Hematopoietic multipotent progenitor cell treated with erythropoietin and hydrocortisone succinate and interleukin-3 and kit ligand, for 17 days (in vitro differentiated cells): ENCODE measurements around the gene FTO.

ENCODE experiments used
- DNase-seq: peaks from one replicate; pipeline ENCODE4 v3.0.0-alpha.2; 2015; ENCODE audit warnings: low spot score

Gene FTO

DNA sequence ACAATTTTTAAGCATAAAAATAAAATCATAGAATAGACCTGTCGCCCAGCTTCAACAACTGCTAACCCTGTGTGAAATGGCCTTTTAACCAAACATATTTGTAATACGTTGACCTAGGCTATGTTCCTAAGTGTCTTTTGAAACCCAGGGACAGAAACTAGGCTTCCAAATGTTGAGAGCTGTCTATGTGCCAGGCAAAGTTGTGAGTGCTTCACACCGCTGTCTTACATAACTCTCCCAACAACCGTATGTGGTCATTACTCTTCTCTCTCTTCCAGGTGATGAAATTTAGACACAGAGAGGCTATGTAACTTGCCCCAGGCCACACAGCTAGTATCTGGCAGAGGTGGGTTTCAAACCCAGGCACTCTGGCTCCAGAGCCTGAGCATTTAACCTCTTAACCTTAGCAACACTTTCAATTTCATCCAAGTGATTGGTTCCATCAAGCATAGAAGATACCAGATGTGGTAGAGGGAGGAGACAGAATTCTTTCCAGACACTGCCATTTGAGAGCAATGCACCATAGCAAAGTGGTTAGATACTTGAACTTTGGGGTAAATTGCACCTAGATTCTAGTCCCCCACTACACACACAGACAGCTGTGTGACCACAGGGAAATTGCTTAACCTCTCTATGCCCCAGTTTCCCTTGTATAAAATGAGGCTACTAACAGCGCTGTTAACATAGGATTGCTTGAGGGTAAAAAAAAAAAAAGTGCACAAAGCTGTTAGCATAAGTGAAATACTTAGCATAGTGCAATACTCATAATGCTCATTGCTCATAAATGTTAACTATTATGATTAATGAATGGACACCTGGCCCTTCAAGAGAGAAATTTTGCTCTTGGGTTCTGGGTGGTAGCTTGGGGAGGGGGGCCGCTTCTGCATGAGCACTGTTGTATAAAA lies 422.0 kb downstream of the FTO start:
- no peak for DNase-seq

DNA sequence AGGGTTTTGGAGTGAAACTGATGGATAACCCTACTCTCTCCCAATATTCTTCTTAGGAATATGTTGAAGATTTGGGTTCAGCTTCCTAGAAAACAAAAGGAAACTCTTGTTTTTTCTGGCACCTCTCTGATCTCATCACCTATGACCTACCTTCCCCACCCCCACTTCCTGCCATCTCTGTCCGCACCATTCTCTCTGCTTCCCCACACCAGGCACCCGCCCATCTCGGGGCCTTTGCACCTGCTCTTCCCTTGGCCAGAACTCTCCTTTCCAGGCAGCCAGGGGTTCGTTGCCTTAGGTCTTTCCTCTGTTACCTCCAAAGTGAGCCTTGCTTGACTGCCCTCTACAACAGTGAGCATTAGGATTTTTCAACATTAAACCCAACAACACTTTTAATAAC lies 423.0 kb downstream of the FTO start:
- DNase-seq: no peak

DNA sequence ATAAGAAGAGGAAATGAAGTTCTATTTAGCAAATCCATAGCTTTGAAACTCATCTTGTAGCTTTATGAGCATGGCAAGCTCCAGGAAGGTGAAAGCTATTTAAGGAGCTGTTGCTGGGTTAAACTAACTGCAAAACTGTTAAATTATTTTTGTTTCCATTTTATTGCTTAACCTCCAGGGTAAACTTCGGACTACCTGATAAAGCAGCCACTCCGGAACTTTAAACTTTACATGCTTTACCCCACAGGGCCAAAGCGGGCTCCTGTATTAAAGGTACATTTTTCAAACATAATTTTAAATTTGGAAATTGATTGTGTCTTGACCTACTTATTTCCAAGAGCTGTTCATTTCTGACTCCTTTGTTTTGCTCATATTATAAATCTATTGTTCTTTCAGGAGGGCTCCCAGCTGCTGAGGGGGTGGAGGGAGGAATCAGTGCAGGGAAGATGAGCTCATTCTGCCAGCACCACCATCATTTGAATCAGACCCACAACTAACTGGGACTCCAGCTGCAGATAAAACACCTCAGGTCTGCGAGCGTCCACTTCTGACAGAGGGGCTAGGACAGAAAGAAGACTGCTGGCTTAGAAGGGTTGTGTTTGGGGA lies 424.8 kb downstream of the FTO start:
- no peak for DNase-seq

DNA sequence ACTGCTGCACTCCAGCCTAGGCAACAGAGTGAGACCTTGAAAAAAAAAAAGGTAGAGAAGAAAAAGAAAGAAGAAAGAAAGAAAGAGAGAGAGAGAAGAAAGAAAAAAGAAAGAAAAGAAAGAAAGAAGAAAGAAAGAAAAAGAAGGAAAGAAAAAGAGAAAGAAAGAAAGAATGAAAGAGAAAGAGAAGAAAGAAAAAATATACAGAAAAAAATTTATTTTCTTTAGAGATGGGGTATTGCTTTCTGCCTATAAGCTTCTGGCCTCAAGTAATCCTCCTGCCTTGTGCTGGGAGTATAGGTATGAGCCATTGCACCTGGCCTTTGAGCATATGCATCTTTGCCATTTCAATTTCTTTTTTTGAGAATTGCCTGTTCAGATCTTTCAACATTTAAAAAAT lies 425.9 kb downstream of the FTO start:
- no peak for DNase-seq

DNA sequence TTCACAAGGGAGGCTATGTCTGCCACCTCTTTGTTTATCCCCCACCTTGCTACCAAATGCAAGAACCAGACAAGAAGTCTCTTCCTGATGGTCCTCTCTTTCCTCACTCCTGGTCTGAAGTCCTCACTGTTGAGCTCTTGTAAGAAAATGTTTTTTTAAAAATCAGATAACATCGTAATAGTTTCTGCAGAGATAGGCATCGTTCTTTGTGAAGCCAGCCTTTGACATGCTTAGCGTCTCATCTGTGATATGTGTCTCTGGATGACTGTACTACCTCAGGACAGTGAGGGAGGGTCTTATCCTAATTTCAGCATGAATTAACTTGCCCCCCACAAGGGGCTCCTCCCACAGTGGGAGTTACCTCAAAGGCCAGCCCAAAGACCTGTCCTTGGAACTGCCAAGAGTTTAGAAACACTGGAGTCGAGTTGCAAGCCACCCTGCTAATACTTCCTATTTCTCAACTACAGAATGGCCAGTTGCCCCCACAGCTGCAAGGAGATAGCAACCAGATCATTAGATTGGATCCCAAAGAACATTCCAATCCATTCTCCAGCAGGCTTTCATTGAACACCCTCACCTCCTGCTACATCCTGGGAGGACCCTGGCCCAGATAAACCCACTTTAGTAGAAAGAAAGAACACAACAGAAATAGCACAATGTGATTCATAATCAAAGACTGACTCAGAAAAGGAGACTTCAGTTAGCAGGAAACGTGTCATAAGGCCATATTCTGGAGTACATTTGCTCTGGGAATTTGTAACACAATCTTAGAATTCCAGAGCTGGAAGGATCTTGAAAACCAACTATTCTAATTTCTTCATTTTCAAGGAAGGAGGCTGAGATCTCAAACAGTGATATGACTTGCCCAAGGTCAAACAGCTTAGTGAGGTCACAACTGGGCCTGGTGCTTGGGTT lies 431.7 kb downstream of the FTO start:
- no peak for DNase-seq

DNA sequence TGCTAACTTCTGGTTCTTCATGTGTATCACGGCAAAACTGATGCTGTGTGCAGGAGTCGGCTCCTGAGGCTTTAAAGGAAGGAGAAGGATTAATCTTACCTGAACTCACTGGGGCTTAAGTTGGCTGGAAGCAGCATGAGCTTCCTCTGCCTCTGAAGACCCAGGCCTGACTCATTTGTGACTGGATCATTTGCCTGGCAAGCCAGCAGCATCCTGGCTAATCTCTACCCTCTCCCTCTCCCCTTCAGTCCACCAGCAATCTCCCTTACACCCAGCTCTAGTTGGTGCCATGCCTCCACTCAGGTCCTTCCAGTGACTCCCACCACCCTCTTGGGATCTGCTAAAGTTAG lies 432.3 kb downstream of the FTO start:
- DNase-seq: no peak

DNA sequence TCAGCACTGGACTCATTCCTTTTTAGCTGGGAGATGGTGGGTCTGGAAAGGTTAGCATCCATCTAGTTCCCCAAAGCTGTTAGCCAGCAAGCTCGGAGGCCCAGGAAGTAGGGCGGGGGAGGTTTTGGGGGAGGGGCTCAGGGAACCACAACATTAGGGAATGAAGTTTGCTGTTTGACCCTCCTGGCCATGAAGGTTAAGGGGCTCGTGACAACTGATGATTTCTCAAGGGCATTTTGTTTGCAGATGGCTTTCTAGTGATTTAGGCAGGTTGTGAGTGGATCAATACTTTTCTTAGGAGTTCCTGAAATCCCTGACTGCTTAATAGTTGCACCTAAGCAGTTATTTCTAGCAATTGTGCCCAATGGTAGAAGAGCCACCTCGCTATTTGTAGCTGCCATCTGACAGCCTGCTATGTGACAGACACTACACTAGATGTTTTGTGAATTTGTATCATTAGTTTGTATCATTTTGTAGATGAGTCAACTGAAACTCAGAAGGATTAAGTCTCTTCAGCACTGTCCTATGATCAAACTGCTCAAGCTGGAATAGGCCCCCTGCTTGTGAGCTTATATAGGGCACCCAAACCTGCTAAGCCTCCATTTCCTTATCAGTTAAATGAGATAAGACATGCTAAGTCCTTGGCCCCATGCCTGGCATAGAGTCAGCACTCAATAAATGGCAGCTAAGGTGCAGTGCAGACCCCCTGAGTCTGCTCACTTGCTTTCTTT lies 436.3 kb downstream of the FTO start:
- DNase-seq: no peak

DNA sequence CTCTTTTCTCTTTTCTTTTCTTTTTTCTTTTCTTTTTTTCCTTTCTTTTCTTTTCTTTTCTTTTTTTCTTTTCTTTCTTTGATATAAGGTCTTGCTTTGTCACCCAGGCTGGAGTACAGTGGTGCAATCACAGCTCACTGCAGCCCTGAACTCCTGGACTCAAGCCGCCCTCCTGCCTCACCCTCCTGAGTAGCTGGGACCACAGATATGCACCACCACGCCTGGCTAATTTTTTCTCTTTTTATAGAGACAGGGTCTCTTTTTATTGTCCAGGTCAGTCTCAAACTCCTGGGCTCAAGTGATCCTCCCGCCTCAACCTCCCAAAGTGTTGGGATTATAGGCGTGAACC lies 436.8 kb downstream of the FTO start:
- DNase-seq: no peak

DNA sequence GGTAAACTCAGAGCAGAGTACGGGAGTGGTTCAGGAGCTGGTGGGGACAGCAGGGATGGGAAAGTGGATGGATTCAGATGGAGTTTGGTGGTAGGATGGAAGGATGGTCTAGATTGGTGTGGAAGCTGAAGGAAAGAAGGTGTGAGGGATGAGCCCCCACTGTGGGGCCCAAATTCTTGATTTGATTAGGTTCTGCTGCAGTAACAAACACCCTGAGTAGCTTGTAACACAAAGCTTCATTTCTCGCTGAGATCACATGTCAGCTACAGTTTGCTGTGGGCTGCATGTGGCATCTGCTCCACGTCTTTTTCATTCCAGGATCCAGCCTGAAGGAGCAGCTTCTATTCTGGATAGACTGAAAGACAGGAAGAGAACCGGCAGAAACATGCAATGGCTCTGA lies 438.8 kb downstream of the FTO start:
- DNase-seq: no peak

DNA sequence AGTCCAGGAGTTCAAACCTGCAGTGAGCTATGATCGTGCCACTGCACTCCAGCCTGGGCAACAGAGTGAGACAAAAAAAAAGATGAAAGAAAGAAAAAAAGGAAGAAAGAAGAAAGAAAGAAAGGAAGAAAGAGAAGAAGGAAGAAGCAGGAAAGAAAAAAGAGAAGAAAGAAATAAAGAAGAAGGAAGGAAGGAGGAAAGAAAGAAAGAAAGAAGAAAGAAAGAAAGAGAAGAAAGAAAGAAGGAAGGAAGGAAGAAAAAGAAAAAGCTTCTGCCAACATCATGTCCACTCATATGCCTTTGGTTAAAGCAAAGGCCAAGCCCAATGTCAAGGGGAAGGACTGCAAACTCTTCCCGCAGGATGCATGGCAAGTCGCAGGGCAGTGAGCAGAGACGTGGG lies 439.5 kb downstream of the FTO start:
- no peak for DNase-seq

DNA sequence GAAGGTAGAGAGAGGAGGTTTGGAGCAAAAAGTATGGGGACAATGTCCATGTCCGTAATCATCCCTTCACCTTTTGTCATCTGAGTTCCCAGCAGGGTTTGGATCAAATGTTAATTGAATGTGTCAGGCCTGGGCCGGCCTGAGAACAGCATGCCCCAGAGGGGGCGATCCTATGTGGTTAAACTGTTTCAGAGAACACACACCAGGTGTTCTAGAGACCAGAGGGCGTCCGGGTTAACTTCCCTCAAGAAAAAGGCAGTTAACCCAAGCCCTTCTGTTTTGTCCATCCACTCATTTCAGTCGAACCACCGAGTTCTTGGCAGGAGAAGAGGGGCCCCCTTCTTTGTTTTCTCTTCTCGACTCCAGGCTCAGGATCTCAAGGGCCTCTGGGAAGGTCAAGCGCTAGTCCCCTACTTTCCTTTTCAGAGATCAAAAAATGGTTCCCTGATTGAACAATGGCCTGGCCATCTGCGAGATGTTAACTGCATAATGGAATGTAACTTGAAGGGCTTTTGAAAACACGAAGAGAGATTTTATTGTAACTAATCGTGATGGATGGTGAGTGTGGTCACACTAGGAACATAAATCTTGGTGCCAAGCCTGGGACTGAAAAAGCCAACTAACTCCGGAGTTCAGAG lies 440.1 kb downstream of the FTO start:
- DNase-seq: no peak

DNA sequence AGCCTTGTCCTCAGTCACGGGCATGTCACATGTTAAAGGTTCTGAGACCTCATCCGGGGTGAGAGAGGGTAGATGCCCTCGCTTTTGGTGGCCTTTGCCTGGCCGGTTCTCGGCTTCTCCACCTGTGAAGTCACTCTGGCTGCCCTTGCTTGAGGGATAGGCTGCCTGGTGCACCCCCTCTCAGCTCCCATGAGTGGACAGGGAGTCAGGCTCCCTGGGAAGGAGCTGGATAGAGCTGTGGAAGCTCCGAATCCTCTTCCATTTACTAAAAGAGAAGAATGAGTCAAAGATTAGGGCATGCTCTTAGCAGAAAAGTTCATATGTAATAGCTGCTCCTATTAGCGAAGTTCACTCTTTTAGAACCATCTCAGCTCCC lies 440.6 kb downstream of the FTO start:
- DNase-seq: no peak

DNA sequence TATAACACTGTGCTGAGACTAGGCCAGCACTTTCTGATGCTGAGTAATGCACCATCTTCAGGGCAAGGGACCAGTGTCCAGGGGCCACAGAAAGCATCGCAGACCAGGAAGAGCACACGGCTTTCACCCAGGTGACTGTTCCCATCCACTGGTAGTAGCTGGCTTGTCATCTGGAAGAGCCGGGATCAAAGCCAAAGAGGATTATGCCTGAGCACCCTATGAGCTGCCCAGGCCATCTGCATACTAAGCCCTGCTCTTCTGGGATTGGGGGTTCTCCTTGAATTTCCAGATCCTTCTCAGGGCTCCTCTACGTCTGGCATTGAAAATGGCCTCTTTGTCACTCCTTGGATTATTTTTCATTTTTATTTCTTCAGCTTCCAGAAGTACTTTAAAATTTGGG lies 441.9 kb downstream of the FTO start:
- no peak for DNase-seq

DNA sequence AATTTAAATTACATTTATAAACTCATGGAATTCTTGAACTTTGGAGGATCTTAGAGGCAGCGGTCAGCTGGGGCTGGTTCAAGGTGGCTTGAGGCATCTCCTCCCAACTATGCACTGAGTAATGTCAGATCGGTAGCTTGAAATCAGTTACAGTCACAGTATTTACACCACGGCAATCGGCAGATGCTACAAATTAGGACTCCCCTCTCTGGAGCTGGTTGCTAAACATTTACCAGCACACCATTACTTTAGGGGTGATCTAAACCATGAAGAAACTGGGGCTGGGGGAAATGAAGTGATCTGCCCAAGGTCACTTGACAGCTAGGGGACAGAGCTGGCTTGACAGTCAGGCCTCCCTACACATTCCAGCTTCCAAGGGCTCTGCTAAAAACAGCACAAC lies 445.0 kb downstream of the FTO start:
- no peak for DNase-seq

DNA sequence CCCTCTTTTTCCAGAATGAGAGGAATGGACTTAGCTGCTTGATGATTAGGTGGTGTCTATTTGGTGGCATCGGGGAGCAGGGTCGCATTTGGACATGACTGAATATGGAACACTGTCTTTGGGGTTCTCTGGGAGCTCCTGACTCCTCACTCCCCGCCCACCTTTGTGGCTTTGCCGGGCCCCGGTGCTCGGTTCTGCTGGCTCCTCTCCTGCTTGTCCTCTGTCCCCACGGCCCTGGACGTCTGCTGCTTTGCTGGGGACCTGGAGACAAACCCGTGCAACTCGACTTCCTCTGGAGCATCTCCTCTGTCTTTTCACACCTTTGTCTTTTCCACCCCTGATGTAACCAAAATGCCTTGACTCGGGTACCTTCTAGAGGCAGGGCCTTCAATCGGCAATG lies 446.9 kb downstream of the FTO start:
- DNase-seq: no peak

DNA sequence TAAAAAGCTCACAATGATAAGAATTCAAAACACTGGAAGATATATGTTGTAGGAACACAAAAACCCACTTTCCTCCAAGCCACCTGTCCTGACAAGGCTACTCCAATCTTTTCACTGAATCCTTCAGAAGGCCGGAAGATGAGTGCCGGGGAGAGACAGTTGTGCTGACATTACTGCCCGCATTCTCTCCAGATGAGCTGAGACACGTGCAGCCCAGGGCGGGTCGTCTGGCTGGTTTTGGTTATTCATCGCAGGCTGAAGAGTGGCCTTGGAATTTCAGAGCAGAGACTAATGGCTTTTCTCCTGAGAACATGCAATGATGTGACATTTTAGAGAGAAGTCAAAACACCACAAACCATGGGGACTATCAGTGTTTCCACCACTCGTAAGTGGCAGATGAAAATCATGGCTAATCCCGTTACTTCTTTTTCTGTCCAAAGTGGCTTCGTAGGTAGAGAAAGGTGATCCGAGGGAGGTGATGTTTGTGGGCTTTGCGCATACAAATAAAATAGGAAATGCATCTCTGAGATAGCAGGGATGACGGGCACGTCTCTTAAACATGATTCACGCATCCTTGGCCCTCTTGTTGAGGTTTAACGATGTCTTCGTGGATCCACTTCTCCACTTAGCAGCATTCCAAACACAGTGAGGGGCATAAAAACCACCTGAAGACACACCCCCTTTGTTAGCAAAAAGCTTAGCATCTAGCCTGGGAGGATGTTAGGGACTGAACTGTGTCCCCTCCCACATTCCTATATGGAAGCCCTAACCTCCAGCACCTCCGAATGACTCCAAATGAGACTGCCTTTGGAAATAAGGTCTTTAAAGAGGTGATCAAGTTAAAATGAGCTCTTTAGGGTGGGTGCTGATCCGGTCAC lies 448.6 kb downstream of the FTO start:
- no peak for DNase-seq

DNA sequence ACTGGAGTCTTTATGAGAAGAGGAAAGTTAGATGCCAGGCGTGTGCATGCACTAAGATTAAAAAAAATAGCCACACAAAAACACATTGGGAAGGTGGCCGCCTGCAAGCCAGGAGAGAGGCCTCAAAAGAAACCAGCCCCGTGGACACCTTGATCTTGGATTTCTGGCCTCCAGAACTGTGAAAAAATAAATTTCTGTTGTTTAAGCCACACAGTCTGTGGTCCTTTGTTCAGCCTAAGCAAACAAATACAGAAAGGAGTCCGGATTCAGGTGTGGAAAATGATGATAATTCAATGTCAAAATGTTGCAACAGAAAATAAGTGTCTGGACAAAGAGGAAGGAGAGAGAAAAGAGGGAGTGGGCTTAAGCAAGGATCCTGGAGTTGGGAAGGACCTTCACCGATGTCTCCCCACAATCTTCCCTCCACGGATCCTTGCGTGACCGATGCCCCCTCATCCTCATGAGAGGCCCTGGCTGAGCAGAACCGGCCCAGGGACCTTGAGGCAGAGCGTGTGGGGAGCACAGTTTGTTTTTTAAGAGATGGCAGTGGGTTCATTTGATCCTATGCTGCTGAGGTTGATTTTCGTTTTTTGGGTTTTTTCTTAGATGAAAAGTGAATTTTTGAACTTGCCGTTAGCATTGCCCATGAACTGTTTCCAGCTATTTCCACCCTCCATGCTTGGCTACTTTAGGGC lies 449.4 kb downstream of the FTO start:
- DNase-seq: no peak

DNA sequence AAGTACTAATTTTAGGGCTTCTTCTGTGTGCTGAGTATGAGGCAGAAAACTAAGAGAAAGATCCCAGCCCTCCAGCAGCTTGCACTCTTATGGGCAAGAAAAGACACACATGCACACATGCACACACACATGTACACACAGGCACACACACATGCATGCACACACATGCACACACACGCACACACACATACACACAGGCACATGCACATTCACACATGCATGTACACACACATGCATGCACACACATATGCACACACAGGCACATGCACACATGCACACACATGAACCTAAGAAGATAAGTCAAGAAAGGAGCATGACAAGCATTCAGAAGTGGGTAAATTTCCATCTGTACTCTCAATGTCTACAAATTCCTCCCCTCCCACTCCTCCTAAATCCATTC lies 452.4 kb downstream of the FTO start:
- DNase-seq: no peak

DNA sequence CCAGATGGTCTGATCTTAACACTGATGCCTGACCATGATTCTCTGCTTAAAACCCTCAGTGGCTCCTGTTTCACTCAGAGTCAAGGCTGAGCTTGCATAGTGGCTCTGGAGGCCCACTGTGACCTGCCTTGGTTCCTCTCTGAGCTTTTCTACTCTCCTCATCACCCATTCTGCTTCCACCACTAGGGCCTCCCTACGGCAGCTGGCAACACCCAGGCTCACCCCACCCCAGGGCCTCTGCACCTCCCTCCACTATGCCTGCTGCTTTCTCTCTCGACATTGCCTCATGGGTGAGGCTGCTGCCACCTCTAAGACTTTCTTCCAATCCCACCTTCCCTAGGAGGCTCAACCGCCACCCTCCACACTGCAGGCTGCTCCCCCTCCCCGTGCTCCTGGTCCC lies 455.0 kb downstream of the FTO start:
- DNase-seq: no peak

DNA sequence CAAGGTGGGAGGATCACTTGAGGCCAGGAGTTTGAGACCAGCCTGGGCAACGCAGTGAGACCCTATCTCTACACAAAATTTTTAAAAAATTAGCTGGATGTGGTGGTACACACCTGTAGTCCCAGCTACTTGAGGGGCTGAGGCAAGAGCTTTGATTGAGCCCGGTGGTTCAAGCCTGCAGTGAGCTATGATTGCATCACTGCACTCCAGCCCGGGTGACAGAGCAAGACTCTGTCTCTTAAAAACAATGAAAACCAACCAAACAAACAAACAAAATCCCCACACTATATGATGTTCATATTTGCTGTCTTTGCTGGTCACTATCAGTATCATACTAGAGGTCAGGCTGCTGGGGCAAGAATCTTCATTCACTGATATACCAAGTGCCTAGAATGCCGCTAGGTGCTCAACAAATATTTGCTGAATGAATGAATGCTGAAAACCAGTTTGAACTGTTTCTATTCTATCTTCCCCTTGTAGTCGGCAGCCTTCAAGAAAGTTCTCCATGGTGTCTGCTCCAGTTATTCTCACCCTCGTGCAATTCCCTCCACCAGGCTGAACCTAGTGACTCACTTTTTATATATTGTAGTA lies 455.6 kb downstream of the FTO start:
- no peak for DNase-seq
